H1 (cell line): ENCODE measurements around the gene MORC1. TPM values are rescaled to one million over a fixed set of nuclear protein-coding genes. Genes with fewer than 3 reads are reported as not detected.

Source experiments
- CTCF ChIA-PET: fragments of 300-600 bp; sonication (Branson Sonifier 250); formaldehyde crosslinking; loops from one replicate; lab custom pipeline; 2021; ENCODE audit not compliant: partially characterized antibody; lab: Charles Lee
- POLR2A ChIA-PET: fragments of 300-600 bp; sonication (Branson Sonifier 250); formaldehyde crosslinking; loops from one replicate; lab custom pipeline; 2021; ENCODE audit warnings: inconsistent platforms; ENCODE audit not compliant: partially characterized antibody; lab: Charles Lee
- DNase-seq, 2 experiments: peaks; one replicate each; pipeline versions ENCODE4 v3.0.0 to v3.0.0-alpha.2; 2010 to 2022; ENCODE audit warnings: low spot score in 2 of 2, low read depth in 1 of 2, mixed read lengths in 1 of 2
- FAIRE-seq: peaks from 2 replicates; lab custom pipeline; 2011; peaks lifted over from hg19 to GRCh38; lab: Jason Lieb, UNC
- H2AFZ ChIP-seq: 2 replicates; pipeline ENCODE4 v1.8.1; 2012; ENCODE audit warnings: low read length, inconsistent platforms
- H2AK5ac ChIP-seq: 2 replicates; pipeline ENCODE4 v1.6.1; 2013; ENCODE audit warnings: low read depth, low read length
- H2BK120ac ChIP-seq: replicated peaks from 2 replicates; pipeline ENCODE3; 2013; ENCODE audit warnings: low read depth, low read length, inconsistent platforms
- H2BK12ac ChIP-seq: 2 replicates; pipeline ENCODE4 v1.6.1; 2013; ENCODE audit warnings: low read depth, low read length
- H2BK15ac ChIP-seq: 2 replicates; pipeline ENCODE4 v1.6.1; 2013; ENCODE audit warnings: low read length
- H2BK20ac ChIP-seq: 2 replicates; pipeline ENCODE4 v1.6.1; 2013; ENCODE audit warnings: low read length
- H2BK5ac ChIP-seq: 2 replicates; pipeline ENCODE4 v1.6.1; 2013; ENCODE audit warnings: low read depth, low read length
- H3K14ac ChIP-seq: 2 replicates; pipeline ENCODE4 v1.6.1; 2013; ENCODE audit warnings: inconsistent platforms; ENCODE audit not compliant: insufficient read length
- H3K18ac ChIP-seq: 2 replicates; pipeline ENCODE4 v1.6.1; 2013; ENCODE audit warnings: low read length; ENCODE audit errors: extremely low read depth
- H3K23ac ChIP-seq: 2 replicates; pipeline ENCODE4 v1.6.1; 2013; ENCODE audit warnings: inconsistent platforms; ENCODE audit not compliant: insufficient read length
- H3K23me2 ChIP-seq: 2 replicates; pipeline ENCODE4 v1.6.1; 2013; ENCODE audit warnings: low read depth, low read length
- H3K27ac ChIP-seq: 2 replicates; pipeline ENCODE4 v1.6.1; 2011; ENCODE audit warnings: low read depth, low read length, inconsistent platforms
- H3K27me3 ChIP-seq, 4 experiments: replicated peaks in 1 of 4; 1 replicate in 1 of 4; 2 replicates in 3 of 4; pipeline versions ENCODE4 v1.6.1 to v1.8.1; 2011 to 2013; ENCODE audit warnings: low read length in 3 of 4, mild to moderate bottlenecking in 3 of 4, inconsistent platforms in 2 of 4, mixed read lengths in 2 of 4, moderate library complexity in 1 of 4; ENCODE audit not compliant: control insufficient read depth in 3 of 4, insufficient read depth in 3 of 4; ENCODE audit errors: extremely low read depth in 1 of 4
- H3K36me3 ChIP-seq, 4 experiments: 2 replicates each; pipeline versions ENCODE4 v1.6.1 to v1.8.1; 2011 to 2013; ENCODE audit warnings: mild to moderate bottlenecking in 4 of 4, low read length in 3 of 4, moderate library complexity in 2 of 4, control low read depth in 1 of 4, inconsistent platforms in 1 of 4; ENCODE audit not compliant: insufficient read depth in 4 of 4, control insufficient read depth in 2 of 4
- H3K4ac ChIP-seq: replicated peaks from 2 replicates; pipeline ENCODE3; 2013; ENCODE audit warnings: low read length, low read depth, mixed read lengths, inconsistent platforms; ENCODE audit not compliant: insufficient read length
- H3K4me1 ChIP-seq, 4 experiments: replicated peaks in 1 of 4; 1 replicate in 1 of 4; 2 replicates in 3 of 4; pipeline versions ENCODE4 v1.6.1 to v1.8.1; 2011 to 2013; ENCODE audit warnings: low read length in 3 of 4, inconsistent platforms in 2 of 4, mixed read lengths in 1 of 4; ENCODE audit not compliant: insufficient read depth in 4 of 4, control insufficient read depth in 3 of 4
- H3K4me2 ChIP-seq, 2 experiments: 2 replicates each; pipeline versions ENCODE4 v1.6.1 to v1.8.1; 2011 to 2013; ENCODE audit warnings: low read depth in 2 of 2, low read length in 2 of 2, control low read depth in 1 of 2, inconsistent platforms in 1 of 2, mild to moderate bottlenecking in 1 of 2; ENCODE audit not compliant: insufficient read depth in 1 of 2
- H3K4me3 ChIP-seq, 4 experiments: fragments of 200-600, 300-600 bp in 1 of 4; sonication (generic), shearing (Covaris generic), sonication (Bioruptor Twin) in 1 of 4; 2 replicates each; pipeline versions ENCODE4 v1.5.1 to v1.8.1; 2011 to 2016; ENCODE audit warnings: low read length in 4 of 4, low read depth in 3 of 4, control low read depth in 2 of 4, inconsistent platforms in 2 of 4, mild to moderate bottlenecking in 2 of 4, mixed read lengths in 1 of 4, moderate library complexity in 1 of 4; ENCODE audit not compliant: insufficient read depth in 2 of 4; ENCODE audit errors: extremely low read depth in 1 of 4
- H3K56ac ChIP-seq: replicated peaks from 2 replicates; pipeline ENCODE3; 2013; ENCODE audit warnings: low read depth, mild to moderate bottlenecking, mixed read lengths, low read length, inconsistent platforms; ENCODE audit not compliant: insufficient read length
- H3K79me1 ChIP-seq: 2 replicates; pipeline ENCODE4 v1.6.1; 2013; ENCODE audit warnings: low read depth, low read length, control low read depth
- H3K79me2 ChIP-seq, 2 experiments: 2 replicates each; pipeline versions ENCODE4 v1.6.1 to v1.8.1; 2012 to 2013; ENCODE audit warnings: low read length in 2 of 2, mild to moderate bottlenecking in 2 of 2, inconsistent platforms in 1 of 2; ENCODE audit not compliant: insufficient read depth in 2 of 2, control insufficient read depth in 1 of 2
- H3K9ac ChIP-seq, 4 experiments: replicated peaks in 1 of 4; 1 replicate in 1 of 4; 2 replicates in 3 of 4; pipeline versions ENCODE4 v1.6.1 to v1.8.1; 2011 to 2013; ENCODE audit warnings: low read depth in 3 of 4, low read length in 3 of 4, control low read depth in 2 of 4, mild to moderate bottlenecking in 2 of 4, moderate library complexity in 2 of 4, inconsistent platforms in 1 of 4; ENCODE audit errors: extremely low read depth in 1 of 4
- H3K9me3 ChIP-seq, 2 experiments: 2 replicates each; pipeline versions ENCODE4 v1.6.1 to v1.8.1; 2012 to 2013; ENCODE audit warnings: mild to moderate bottlenecking in 2 of 2, moderate library complexity in 2 of 2, control low read depth in 1 of 2, inconsistent platforms in 1 of 2, low read depth in 1 of 2, low read length in 1 of 2, mixed read lengths in 1 of 2; ENCODE audit not compliant: insufficient read depth in 2 of 2
- H4K20me1 ChIP-seq, 2 experiments: replicated peaks in 1 of 2; 2 replicates each; pipeline versions ENCODE3 to v1.8.1; 2011 to 2013; ENCODE audit warnings: inconsistent platforms in 2 of 2, low read length in 2 of 2, mild to moderate bottlenecking in 1 of 2; ENCODE audit not compliant: insufficient read depth in 2 of 2, control insufficient read depth in 1 of 2
- H4K5ac ChIP-seq: 2 replicates; pipeline ENCODE4 v1.6.1; 2013; ENCODE audit warnings: low read length, low read depth, mixed read lengths, inconsistent platforms; ENCODE audit not compliant: insufficient read length
- H4K8ac ChIP-seq: 2 replicates; pipeline ENCODE4 v1.8.0; 2013; ENCODE audit warnings: mild to moderate bottlenecking, moderate library complexity, low read length, inconsistent platforms; ENCODE audit not compliant: insufficient read depth; ENCODE audit errors: extremely low read depth
- H4K91ac ChIP-seq: replicated peaks from 2 replicates; pipeline ENCODE3; 2013; ENCODE audit warnings: low read length, mixed read lengths, inconsistent platforms; ENCODE audit not compliant: insufficient read length
- CREB1 ChIP-seq: IDR thresholded peaks from 2 replicates; pipeline ENCODE4 v1.6.1; 2012; ENCODE audit warnings: inconsistent platforms
- SP1 ChIP-seq: IDR thresholded peaks from 2 replicates; pipeline ENCODE4 v1.6.1; 2011; ENCODE audit warnings: low read depth, low read length
- WGBS, 2 experiments: shearing (Covaris generic) in 1 of 2; methylation state at CpG; one replicate each; pipeline versions ENCODE4 v1.1.6 to v1.1.7; 2013 to 2015; ENCODE audit warnings: low lambda C conversion rate in 2 of 2, mixed read lengths in 2 of 2, inconsistent platforms in 1 of 2, low coverage in 1 of 2, missing lambda C conversion rate in 1 of 2; ENCODE audit not compliant: insufficient replicate concordance in 2 of 2, insufficient coverage in 1 of 2, insufficient read length in 1 of 2; ENCODE audit errors: extremely low coverage in 1 of 2, missing lambda C conversion rate in 1 of 2; 5-methylcytosine and 5-hydroxymethylcytosine counted together
- polyA plus RNA-seq, 7 experiments: library from polyadenylated mRNA; depleted of rRNA in 3 of 7; stranded (reverse) in 5 of 7; unstranded in 2 of 7; fragments of >200 nt in 5 of 7; fragments of 200-250 nt in 2 of 7; gene quantifications; 1 replicate in 5 of 7; 2 replicates in 1 of 7; 4 replicates in 1 of 7; pipeline versions ENCODE4 v1.2.1 to v1.2.3, GENCODE V29; 2011 to 2013; ENCODE audit warnings: missing spikeins in 2 of 7, mixed read lengths in 2 of 7
- total RNA-seq: library from RNA; stranded (reverse); fragmentation: NEBNext Ultra II Directional; extraction: Animal tissue kit (Norgen Biotek cat#: 25700); gene quantifications from 2 replicates; pipeline ENCODE4 v1.2.1, GENCODE V29; 2021

The MORC1 gene
- total and polyA plus RNA-seq, 2 of the 8 experiments (the other 6 are each of a cell fraction or from before 2014, with no cell fraction given) = not detected

- WGBS, 2 experiments = 84% methylated on average over 1 of the region's 1 CpG; no CpG with 5 or more reads in 1 of the 2 experiments
- no peak overlapping the region for H3K23ac ChIP-seq
- no peaks in the 10 kb centered on the region for H3K79me1 ChIP-seq
- H3K27me3 ChIP-seq = no peaks in the 10 kb centered on the region
- no peaks in the 10 kb centered on the region for H3K79me2 ChIP-seq
- H3K18ac ChIP-seq = no peak overlapping the region
- H3K56ac ChIP-seq = no peak overlapping the region
- no peaks in the 10 kb centered on the region for H3K36me3 ChIP-seq
- no peaks in the 10 kb centered on the region for H3K4me1 ChIP-seq
- ChIA-PET POLR2A (no interaction called here), CTCF (interaction anchor here (0.6 to 2.4 kb wide), 4 partner anchors 17 to 72 kb away, joined by 3 to 11 read pairs (median 4); no protein-coding TSS in a partner anchor)
- no peak overlapping the region for H3K4me2 ChIP-seq
- no peak overlapping the region for H3K27ac ChIP-seq
- no peak overlapping the region for H4K5ac ChIP-seq
- no peak overlapping the region for H3K4ac ChIP-seq
- no peak overlapping the region for H2BK5ac ChIP-seq
- H2AK5ac ChIP-seq = no peak overlapping the region
- no peak overlapping the region for H3K14ac ChIP-seq
- no peak overlapping the region for H2AFZ ChIP-seq
- no peak overlapping the region for H3K9ac ChIP-seq
- no peak overlapping the region for H2BK12ac ChIP-seq
- H2BK15ac ChIP-seq = no peak overlapping the region
- FAIRE-seq (no peak), DNase-seq (no peak)
- H4K91ac ChIP-seq = no peak overlapping the region
- no peak overlapping the region for H4K8ac ChIP-seq
- no peaks in the 10 kb centered on the region for H3K9me3 ChIP-seq
- H3K4me3 ChIP-seq = no peak overlapping the region
- H3K23me2 ChIP-seq = no peaks in the 10 kb centered on the region
- H2BK20ac ChIP-seq = no peak overlapping the region
- no peaks in the 10 kb centered on the region for H4K20me1 ChIP-seq
- H2BK120ac ChIP-seq = no peak overlapping the region
- TF ChIP-seq SP1 (no peak), CREB1 (no peak)
These were observed 37.9 kb upstream of the MORC1 start for GRCh38 chr3:109155828-109156227.
